A549 (cell line): ENCODE measurements around the gene SKI. TPM values are rescaled to one million over a fixed set of nuclear protein-coding genes. Genes with fewer than 3 reads are reported as not detected.

ENCODE experiments used
- ATAC-seq, 2 experiments: fragments of 200-7000 bp in 1 of 2; fragments of >200 bp in 1 of 2; cut with Nextera tagmentation in 1 of 2; cut with Tn5 transposase in 1 of 2; 3 replicates each; pipeline versions ENCODE4 v1.8.0 to v1.9.1; 2018 to 2020; ENCODE audit warnings: mild to moderate bottlenecking in 1 of 2, moderate library complexity in 1 of 2
- CTCF ChIA-PET: fragments of 300-600 bp; sonication (Branson Sonifier 250); formaldehyde crosslinking; extraction: SDS; loops from one replicate; lab custom pipeline; 2021; ENCODE audit warnings: antibody characterized with exemption, inconsistent platforms; lab: Yijun Ruan, JAX
- POLR2A ChIA-PET: fragments of 350-600 bp; formaldehyde crosslinking; extraction: SDS; loops from one replicate; lab custom pipeline; 2021; ENCODE audit warnings: antibody characterized with exemption, inconsistent platforms; lab: Yijun Ruan, JAX
- DNase-seq, 2 experiments: peaks; one replicate each; pipeline versions ENCODE4 v3.0.0 to v3.0.0-alpha.2; 2011 to 2016; ENCODE audit warnings: low read depth in 1 of 2, low spot score in 1 of 2
- FAIRE-seq: peaks from 2 replicates; lab custom pipeline; 2011; peaks lifted over from hg19 to GRCh38; lab: Jason Lieb, UNC
- H3K27ac ChIP-seq, 2 experiments: fragments of >200 bp; sonication (Bioruptor Twin); formaldehyde crosslinking; 3 replicates each; pipeline ENCODE4 v1.5.1; 2016 to 2017
- H3K4me1 ChIP-seq: fragments of >200 bp; sonication (Bioruptor Twin); formaldehyde crosslinking; 3 replicates; pipeline ENCODE4 v1.6.1; 2016
- H3K4me2 ChIP-seq: fragments of >200 bp; sonication (Bioruptor Twin); formaldehyde crosslinking; 3 replicates; pipeline ENCODE4 v1.6.1; 2016
- H3K4me3 ChIP-seq: fragments of >200 bp; sonication (Bioruptor Twin); formaldehyde crosslinking; 3 replicates; pipeline ENCODE4 v1.5.1; 2016
- H3K9me3 ChIP-seq: fragments of >200 bp; sonication (Bioruptor Twin); formaldehyde crosslinking; 3 replicates; pipeline ENCODE4 v1.6.1; 2016
- ATOH8 ChIP-seq: fragments of 250-450 bp; sonication (Bioruptor Pico); IDR thresholded peaks from 2 replicates; pipeline ENCODE4 v1.5.0; 2020; ENCODE audit warnings: low read depth, mild to moderate bottlenecking, moderate library complexity
- CBX2 ChIP-seq: fragments of 200-600 bp; sonication (generic); IDR thresholded peaks from 2 replicates; pipeline ENCODE4 v1.6.1; 2016; ENCODE audit warnings: low read depth, mild to moderate bottlenecking, borderline replicate concordance
- CBX8 ChIP-seq: fragments of 200-600 bp; sonication (generic); IDR thresholded peaks from 2 replicates; pipeline ENCODE4 v1.6.1; 2016
- CHD2 ChIP-seq: fragments of 150-350 bp; IDR thresholded peaks from 2 replicates; pipeline ENCODE4 v1.6.1; 2014; ENCODE audit warnings: low read length; ENCODE audit not compliant: partially characterized antibody
- CTCF ChIP-seq: fragments of >200 bp; sonication (Bioruptor Twin); formaldehyde crosslinking; IDR thresholded peaks from 3 replicates; pipeline ENCODE4 v1.5.1; 2016
- E2F6 ChIP-seq: IDR thresholded peaks from 2 replicates; pipeline ENCODE4 v1.6.1; 2012; ENCODE audit warnings: low read depth, borderline replicate concordance
- EHF ChIP-seq: fragments of 250-450 bp; sonication (Bioruptor Pico); IDR thresholded peaks from 2 replicates; pipeline ENCODE4 v1.5.0; 2020; ENCODE audit warnings: mild to moderate bottlenecking
- FOXS1 ChIP-seq: fragments of 250-450 bp; sonication (Bioruptor Pico); IDR thresholded peaks from 2 replicates; pipeline ENCODE4 v1.5.0; 2020; ENCODE audit warnings: mild to moderate bottlenecking, moderate library complexity
- GATA3 ChIP-seq: IDR thresholded peaks from 2 replicates; pipeline ENCODE4 v1.6.1; 2012; ENCODE audit warnings: borderline replicate concordance
- HES2 ChIP-seq: fragments of >200 bp; sonication (Bioruptor Twin); formaldehyde crosslinking; IDR thresholded peaks from 2 replicates; pipeline ENCODE4 v1.6.1; 2016
- HEYL ChIP-seq: fragments of 250-450 bp; sonication (Bioruptor Pico); IDR thresholded peaks from 2 replicates; pipeline ENCODE4 v1.8.0; 2021; ENCODE audit warnings: mild to moderate bottlenecking, moderate library complexity
- MAFK ChIP-seq: fragments of 450-650 bp; IDR thresholded peaks from 2 replicates; pipeline ENCODE4 v1.6.1; 2014; ENCODE audit not compliant: partially characterized antibody
- PBX3 ChIP-seq: IDR thresholded peaks from 2 replicates; pipeline ENCODE4 v1.6.1; 2012
- POLR2A ChIP-seq: IDR thresholded peaks from 2 replicates; pipeline ENCODE4 v1.6.1; 2012; ENCODE audit warnings: mild to moderate bottlenecking, low read length
- POLR2AphosphoS2 ChIP-seq: conservative IDR thresholded peaks from 2 replicates; pipeline ENCODE4 v1.6.1; 2012; ENCODE audit warnings: low read length, improper control_type of control experiment, inconsistent platforms
- SREBF2 ChIP-seq: fragments of 450-650 bp; IDR thresholded peaks from 2 replicates; pipeline ENCODE4 v1.6.1; 2014; ENCODE audit warnings: mild to moderate bottlenecking, moderate library complexity
- TP53 ChIP-seq: fragments of 250-450 bp; sonication (Bioruptor Pico); IDR thresholded peaks from 2 replicates; pipeline ENCODE4 v1.5.0; 2021; ENCODE audit warnings: mild to moderate bottlenecking, moderate library complexity
- USF2 ChIP-seq: fragments of 450-650 bp; IDR thresholded peaks from 2 replicates; pipeline ENCODE4 v1.6.1; 2014; ENCODE audit warnings: antibody characterized with exemption
- ZFP36 ChIP-seq: fragments of 450-650 bp; IDR thresholded peaks from 2 replicates; pipeline ENCODE4 v1.6.1; 2014; ENCODE audit warnings: borderline replicate concordance; ENCODE audit not compliant: partially characterized antibody
- WGBS: methylation state at CpG from one replicate; pipeline ENCODE4 v1.1.6; 2017; ENCODE audit errors: missing lambda C conversion rate; 5-methylcytosine and 5-hydroxymethylcytosine counted together
- polyA plus RNA-seq, 4 experiments: library from polyadenylated mRNA; depleted of rRNA in 3 of 4; stranded (reverse); fragments of >200 nt; fragmentation: RNase III in 1 of 4; extraction: RNeasy Plus Mini Kit Qiagen cat#74134 plus additional on column Dnase treatment in 1 of 4; gene quantifications; 2 replicates in 3 of 4; 3 replicates in 1 of 4; pipeline ENCODE4 v1.2.3, GENCODE V29; 2011 to 2017

Gene SKI
- polyA plus RNA-seq, 2 of the 4 experiments (the other 2 are of a cell fraction): 2.8 to 12.0 TPM

GRCh38 chr1:2294033-2294724 lies 66.1 kb downstream of the SKI start:
- no peak overlapping the region for H3K4me2 ChIP-seq
- ATAC-seq: no peak
- no peak for FAIRE-seq
- no peak for DNase-seq
- WGBS: 94% methylated on average over 22 of the region's 23 CpGs
- ChIA-PET CTCF (interaction anchor here (1.4 kb wide), 1 partner anchor 21 kb away, joined by 4 read pairs; no protein-coding TSS in a partner anchor), POLR2A (no interaction called here)
- H3K27ac ChIP-seq: no peak overlapping the region
- 0 out of 3 replicates have a peak, but pooled peaks cover 3% of the 10 kb centered on the region for H3K4me1 ChIP-seq
- H3K9me3 ChIP-seq: no peaks in the 10 kb centered on the region
- no peak overlapping the region for H3K4me3 ChIP-seq
- TF ChIP-seq CBX2: no peak
- no peak for TF ChIP-seq EHF (CRISPR knock-in tag)
- TF ChIP-seq SREBF2: no peak
- TF ChIP-seq ATOH8 (CRISPR knock-in tag): no peak
- TF ChIP-seq USF2: no peak
- TF ChIP-seq CHD2: no peak
- TF ChIP-seq ZFP36: no peak
- no peak for TF ChIP-seq TP53 (CRISPR knock-in tag)
- no peak for TF ChIP-seq GATA3
- no peak for TF ChIP-seq HEYL (CRISPR knock-in tag)

GRCh38 chr1:2294725-2295078 lies 66.6 kb downstream of the SKI start:
- POLR2A ChIA-PET: no interaction called here
- Histone ChIP-seq H3K4me1 (0 out of 3 replicates have a peak, but pooled peaks cover 3% of the 10 kb centered on the region), H3K27ac (no peak overlapping the region), H3K4me2 (no peak overlapping the region)
- WGBS: 89% methylated on average over 4 of the region's 5 CpGs
- CTCF ChIA-PET: interaction anchor here (1.4 kb wide), 1 partner anchor 20 kb away, joined by 4 read pairs; no protein-coding TSS in a partner anchor
- no peak for ATAC-seq
- no peak for TF ChIP-seq ZFP36
- TF ChIP-seq ATOH8 (CRISPR knock-in tag): no peak
- no peak for TF ChIP-seq FOXS1 (CRISPR knock-in tag)
- TF ChIP-seq POLR2AphosphoS2: no peak
- TF ChIP-seq HES2: no peak
- no peak for TF ChIP-seq E2F6
- TF ChIP-seq POLR2A: no peak
- TF ChIP-seq MAFK: no peak
- TF ChIP-seq CBX8: no peak
- no peak for TF ChIP-seq PBX3
- no peak for TF ChIP-seq CTCF
- TF ChIP-seq, all 56 proteins: peak for 0
- DNase-seq: no peak
- H3K4me3 ChIP-seq: no peak overlapping the region
- FAIRE-seq: no peak
- H3K9me3 ChIP-seq: no peaks in the 10 kb centered on the region
